Measurements from ENCODE around the gene DLX3.
A peak's percentile ranks its signal among the peaks of the same experiment; 100 is the strongest.

DLX3 gene

GRCh38 chr17:50009282-50009681 is 14.3 kb upstream of the DLX3 start:
- Histone ChIP-seq H3K36me3 (ENCODE audit: control insufficient read depth in 1 of 2, insufficient read depth in 2 of 2, low read length in 2 of 2) (no peaks in the 10 kb centered on the region), H3K27me3 (ENCODE audit: control insufficient read depth in 1 of 2, insufficient read depth in 2 of 2, low read length in 2 of 2) (peaks cover 0 to 1% of the 10 kb centered on the region in 2 donors), H3K4me3 (ENCODE audit: low read depth in 1 of 2, low read length in 2 of 2) (no peak overlapping the region), H3K9ac (ENCODE audit: low read depth in 1 of 2, low read length in 2 of 2) (no peak overlapping the region), H3K9me3 (ENCODE audit: control insufficient read depth in 1 of 2, low read length in 2 of 2) (peaks cover 5 to 15% of the 10 kb centered on the region in 2 donors), H3K27ac (ENCODE audit: low read depth, low read length) (no peak overlapping the region), H3K4me1 (ENCODE audit: control insufficient read depth in 1 of 2, insufficient read depth in 2 of 2, low read length in 2 of 2) (no peaks in the 10 kb centered on the region)

- Histone ChIP-seq H3K27me3 (ENCODE audit: control insufficient read depth in 1 of 2, insufficient read depth in 2 of 2, low read length in 2 of 2) (peaks cover 19 to 27% of the 10 kb centered on the region in 2 donors), H3K4me3 (ENCODE audit: low read depth in 1 of 2, low read length in 2 of 2) (no peak overlapping the region), H3K4me1 (ENCODE audit: control insufficient read depth in 1 of 2, insufficient read depth in 2 of 2, low read length in 2 of 2) (no peaks in the 10 kb centered on the region), H3K36me3 (ENCODE audit: control insufficient read depth in 1 of 2, insufficient read depth in 2 of 2, low read length in 2 of 2) (no peaks in the 10 kb centered on the region), H3K27ac (ENCODE audit: low read depth, low read length) (no peak overlapping the region), H3K9me3 (ENCODE audit: control insufficient read depth in 1 of 2, low read length in 2 of 2) (peaks cover 0 to 3% of the 10 kb centered on the region in 2 donors), H3K9ac (ENCODE audit: low read depth in 1 of 2, low read length in 2 of 2) (no peak overlapping the region)
These were observed 8.9 kb upstream of the DLX3 start for GRCh38 chr17:50003911-50004310.

- H3K4me1 ChIP-seq (ENCODE audit: control insufficient read depth in 1 of 2, insufficient read depth in 2 of 2, low read length in 2 of 2), result peaks cover 9 to 27% of the 10 kb centered on the region in 2 donors
- H3K27ac ChIP-seq (ENCODE audit: low read depth, low read length), result no peak overlapping the region
- H3K4me3 ChIP-seq (ENCODE audit: low read depth in 1 of 2, low read length in 2 of 2), result no peak overlapping the region
- H3K36me3 ChIP-seq (ENCODE audit: control insufficient read depth in 1 of 2, insufficient read depth in 2 of 2, low read length in 2 of 2), result no peaks in the 10 kb centered on the region
- H3K27me3 ChIP-seq (ENCODE audit: control insufficient read depth in 1 of 2, insufficient read depth in 2 of 2, low read length in 2 of 2), result peaks cover 58 to 69% of the 10 kb centered on the region in 2 donors
- H3K9ac ChIP-seq (ENCODE audit: low read depth in 1 of 2, low read length in 2 of 2), result no peak overlapping the region
- no peaks in the 10 kb centered on the region for H3K9me3 ChIP-seq (ENCODE audit: control insufficient read depth in 1 of 2, low read length in 2 of 2)
These were observed 4.0 kb upstream of the DLX3 start for GRCh38 chr17:49998836-49999511.

GRCh38 chr17:49997773-49998703 is 3.0 kb upstream of the DLX3 start:
- Histone ChIP-seq H3K27ac (ENCODE audit: low read depth, low read length) (no peak overlapping the region), H3K9me3 (ENCODE audit: control insufficient read depth in 1 of 2, low read length in 2 of 2) (no peaks in the 10 kb centered on the region), H3K9ac (ENCODE audit: low read depth in 1 of 2, low read length in 2 of 2) (peak overlapping the region in 1 of 2 donors; percentile 20), H3K4me3 (ENCODE audit: low read depth in 1 of 2, low read length in 2 of 2) (peak overlapping the region in 1 of 2 donors; percentile 12), H3K36me3 (ENCODE audit: control insufficient read depth in 1 of 2, insufficient read depth in 2 of 2, low read length in 2 of 2) (no peaks in the 10 kb centered on the region), H3K27me3 (ENCODE audit: control insufficient read depth in 1 of 2, insufficient read depth in 2 of 2, low read length in 2 of 2) (peaks cover 65 to 75% of the 10 kb centered on the region in 2 donors), H3K4me1 (ENCODE audit: control insufficient read depth in 1 of 2, insufficient read depth in 2 of 2, low read length in 2 of 2) (peaks cover 9 to 33% of the 10 kb centered on the region in 2 donors)

GRCh38 chr17:49997301-49997650 is 2.3 kb upstream of the DLX3 start:
- no peaks in the 10 kb centered on the region for H3K36me3 ChIP-seq (ENCODE audit: control insufficient read depth in 1 of 2, insufficient read depth in 2 of 2, low read length in 2 of 2)
- H3K9me3 ChIP-seq (ENCODE audit: control insufficient read depth in 1 of 2, low read length in 2 of 2), result no peaks in the 10 kb centered on the region
- peaks cover 9 to 36% of the 10 kb centered on the region in 2 donors for H3K4me1 ChIP-seq (ENCODE audit: control insufficient read depth in 1 of 2, insufficient read depth in 2 of 2, low read length in 2 of 2)
- no peak overlapping the region for H3K27ac ChIP-seq (ENCODE audit: low read depth, low read length)
- peaks cover 73 to 83% of the 10 kb centered on the region in 2 donors for H3K27me3 ChIP-seq (ENCODE audit: control insufficient read depth in 1 of 2, insufficient read depth in 2 of 2, low read length in 2 of 2)
- H3K9ac ChIP-seq (ENCODE audit: low read depth in 1 of 2, low read length in 2 of 2), result no peak overlapping the region
- H3K4me3 ChIP-seq (ENCODE audit: low read depth in 1 of 2, low read length in 2 of 2), result no peak overlapping the region

- no peak overlapping the region for H3K9ac ChIP-seq (ENCODE audit: low read depth in 1 of 2, low read length in 2 of 2)
- no peak overlapping the region for H3K27ac ChIP-seq (ENCODE audit: low read depth, low read length)
- peak overlapping the region in 1 of 2 donors; percentile 57 for H3K4me3 ChIP-seq (ENCODE audit: low read depth in 1 of 2, low read length in 2 of 2)
- H3K4me1 ChIP-seq (ENCODE audit: control insufficient read depth in 1 of 2, insufficient read depth in 2 of 2, low read length in 2 of 2), result peaks cover 9 to 36% of the 10 kb centered on the region in 2 donors
- no peaks in the 10 kb centered on the region for H3K9me3 ChIP-seq (ENCODE audit: control insufficient read depth in 1 of 2, low read length in 2 of 2)
- H3K36me3 ChIP-seq (ENCODE audit: control insufficient read depth in 1 of 2, insufficient read depth in 2 of 2, low read length in 2 of 2), result no peaks in the 10 kb centered on the region
- peaks cover 78 to 88% of the 10 kb centered on the region in 2 donors for H3K27me3 ChIP-seq (ENCODE audit: control insufficient read depth in 1 of 2, insufficient read depth in 2 of 2, low read length in 2 of 2)
These were observed 1.7 kb upstream of the DLX3 start for GRCh38 chr17:49996495-49997300.

GRCh38 chr17:49996121-49996494 is 1.1 kb upstream of the DLX3 start:
- Histone ChIP-seq H3K27me3 (ENCODE audit: control insufficient read depth in 1 of 2, insufficient read depth in 2 of 2, low read length in 2 of 2) (peaks cover 80 to 86% of the 10 kb centered on the region in 2 donors), H3K9me3 (ENCODE audit: control insufficient read depth in 1 of 2, low read length in 2 of 2) (no peaks in the 10 kb centered on the region), H3K27ac (ENCODE audit: low read depth, low read length) (no peak overlapping the region), H3K4me3 (ENCODE audit: low read depth in 1 of 2, low read length in 2 of 2) (no peak overlapping the region), H3K9ac (ENCODE audit: low read depth in 1 of 2, low read length in 2 of 2) (no peak overlapping the region), H3K4me1 (ENCODE audit: control insufficient read depth in 1 of 2, insufficient read depth in 2 of 2, low read length in 2 of 2) (peaks cover 9 to 36% of the 10 kb centered on the region in 2 donors), H3K36me3 (ENCODE audit: control insufficient read depth in 1 of 2, insufficient read depth in 2 of 2, low read length in 2 of 2) (no peaks in the 10 kb centered on the region)

- H3K9me3 ChIP-seq (ENCODE audit: control insufficient read depth in 1 of 2, low read length in 2 of 2), result no peaks in the 10 kb centered on the region
- H3K27me3 ChIP-seq (ENCODE audit: control insufficient read depth in 1 of 2, insufficient read depth in 2 of 2, low read length in 2 of 2), result peaks cover 82 to 85% of the 10 kb centered on the region in 2 donors
- no peak overlapping the region for H3K27ac ChIP-seq (ENCODE audit: low read depth, low read length)
- peak overlapping the region in 1 of 2 donors; percentile 9 for H3K9ac ChIP-seq (ENCODE audit: low read depth in 1 of 2, low read length in 2 of 2)
- no peaks in the 10 kb centered on the region for H3K36me3 ChIP-seq (ENCODE audit: control insufficient read depth in 1 of 2, insufficient read depth in 2 of 2, low read length in 2 of 2)
- H3K4me3 ChIP-seq (ENCODE audit: low read depth in 1 of 2, low read length in 2 of 2), result peak overlapping the region; percentile 11 to 55
- peaks cover 9 to 36% of the 10 kb centered on the region in 2 donors for H3K4me1 ChIP-seq (ENCODE audit: control insufficient read depth in 1 of 2, insufficient read depth in 2 of 2, low read length in 2 of 2)
These were observed 654 bp downstream of the DLX3 start for GRCh38 chr17:49994085-49995054.

- no peaks in the 10 kb centered on the region for H3K9me3 ChIP-seq (ENCODE audit: control insufficient read depth in 1 of 2, low read length in 2 of 2)
- no peaks in the 10 kb centered on the region for H3K36me3 ChIP-seq (ENCODE audit: control insufficient read depth in 1 of 2, insufficient read depth in 2 of 2, low read length in 2 of 2)
- peaks cover 9 to 36% of the 10 kb centered on the region in 2 donors for H3K4me1 ChIP-seq (ENCODE audit: control insufficient read depth in 1 of 2, insufficient read depth in 2 of 2, low read length in 2 of 2)
- peak overlapping the region; percentile 43 to 55 for H3K4me3 ChIP-seq (ENCODE audit: low read depth in 1 of 2, low read length in 2 of 2)
- H3K27me3 ChIP-seq (ENCODE audit: control insufficient read depth in 1 of 2, insufficient read depth in 2 of 2, low read length in 2 of 2), result peaks cover 82 to 87% of the 10 kb centered on the region in 2 donors
- H3K9ac ChIP-seq (ENCODE audit: low read depth in 1 of 2, low read length in 2 of 2), result peak overlapping the region; percentile 9 to 43
- no peak overlapping the region for H3K27ac ChIP-seq (ENCODE audit: low read depth, low read length)
These were observed 1.5 kb downstream of the DLX3 start for GRCh38 chr17:49993423-49994060.

All from duodenal mucosa (tissue), 2 donors.